Upper lobe of right lung (tissue), 1 donor: Measurements from ENCODE around the gene RBM48. TPM values are rescaled to one million over a fixed set of nuclear protein-coding genes. Genes with fewer than 3 reads are reported as not detected.

Experiments used
- ATAC-seq: fragments of 200-7000 bp; cut with Tn5 transposase; one replicate; pipeline ENCODE4 v1.9.1; 2020; ENCODE audit warnings: mild to moderate bottlenecking, moderate library complexity
- DNase-seq: peaks from one replicate; pipeline ENCODE4 v3.0.0-alpha.2; 2020
- H3K27ac ChIP-seq: fragments of 200-600 bp; one replicate; pipeline ENCODE4 v1.8.0; 2022
- H3K27me3 ChIP-seq: fragments of 200-600 bp; one replicate; pipeline ENCODE4 v1.8.0; 2022; ENCODE audit warnings: mild to moderate bottlenecking
- H3K36me3 ChIP-seq: fragments of 200-600 bp; one replicate; pipeline ENCODE4 v1.8.0; 2022
- H3K4me1 ChIP-seq: fragments of 200-600 bp; one replicate; pipeline ENCODE4 v1.8.0; 2022
- H3K4me3 ChIP-seq: fragments of 200-600 bp; one replicate; pipeline ENCODE4 v1.8.0; 2022; ENCODE audit warnings: mild to moderate bottlenecking
- H3K9me3 ChIP-seq: fragments of 200-600 bp; one replicate; pipeline ENCODE4 v1.8.0; 2022
- CTCF ChIP-seq: fragments of 200-600 bp; IDR thresholded peaks from one replicate; pipeline ENCODE4 v1.8.0; 2022; ENCODE audit warnings: antibody characterized with exemption
- intact Hi-C: fragments of 100-400 bp; cut with DNase I; formaldehyde crosslinking; loops from one replicate; pipeline ENCODE4 v1.11.0; 2022
- total RNA-seq: library from RNA; stranded (reverse); fragmentation: NEBNext Ultra II Directional; extraction: Animal tissue kit (Norgen Biotek cat#: 25700); gene quantifications from one replicate; pipeline ENCODE4 v1.2.1, GENCODE V29; 2021
- donor health status: DM: no; HTN: yes; CAD: no; lungs with severe emphysema.

RBM48 gene
- total RNA-seq, 1 donor from 2014 or later, result 13.2 TPM

GRCh38 chr7:92547579-92547978, 19.0 kb downstream of the RBM48 start:
- intact Hi-C loops, result no loop called here
- no peak for ATAC-seq
- Histone ChIP-seq H3K4me3 (no peak overlapping the region), H3K27ac (no peak overlapping the region), H3K9me3 (no peaks in the 10 kb centered on the region), H3K27me3 (no peaks in the 10 kb centered on the region), H3K36me3 (no peaks in the 10 kb centered on the region), H3K4me1 (no peaks in the 10 kb centered on the region)
- DNase-seq, result no peak
- no peak for TF ChIP-seq CTCF

- ATAC-seq, result no peak
- H3K27ac ChIP-seq, result no peak overlapping the region
- no peak for DNase-seq
- no peaks in the 10 kb centered on the region for H3K9me3 ChIP-seq
- no peak overlapping the region for H3K4me3 ChIP-seq
- H3K4me1 ChIP-seq, result no peaks in the 10 kb centered on the region
- H3K36me3 ChIP-seq, result no peaks in the 10 kb centered on the region
- no peak for TF ChIP-seq CTCF
- intact Hi-C loops, result no loop called here
- H3K27me3 ChIP-seq, result no peaks in the 10 kb centered on the region
Measured at GRCh38 chr7:92550194-92550593, 21.6 kb downstream of the RBM48 start.

- intact Hi-C loops, result no loop called here
- no peak for ATAC-seq
- no peaks in the 10 kb centered on the region for H3K27me3 ChIP-seq
- H3K36me3 ChIP-seq, result peaks cover 25% of the 10 kb centered on the region
- no peak overlapping the region for H3K27ac ChIP-seq
- no peaks in the 10 kb centered on the region for H3K4me1 ChIP-seq
- H3K9me3 ChIP-seq, result no peaks in the 10 kb centered on the region
- no peak for DNase-seq
- no peak overlapping the region for H3K4me3 ChIP-seq
- no peak for TF ChIP-seq CTCF
Measured at GRCh38 chr7:92557249-92557648, 28.7 kb downstream of the RBM48 start.

GRCh38 chr7:92557808-92558362, 29.3 kb downstream of the RBM48 start:
- no peaks in the 10 kb centered on the region for H3K4me1 ChIP-seq
- intact Hi-C loops, result no loop called here
- peaks cover 30% of the 10 kb centered on the region for H3K36me3 ChIP-seq
- TF ChIP-seq CTCF, result no peak
- no peak overlapping the region for H3K4me3 ChIP-seq
- H3K27ac ChIP-seq, result no peak overlapping the region
- DNase-seq (no peak), ATAC-seq (no peak)
- no peaks in the 10 kb centered on the region for H3K27me3 ChIP-seq
- no peaks in the 10 kb centered on the region for H3K9me3 ChIP-seq

GRCh38 chr7:92560602-92561001, 32.0 kb downstream of the RBM48 start:
- ATAC-seq (no peak), DNase-seq (no peak)
- no peaks in the 10 kb centered on the region for H3K4me1 ChIP-seq
- H3K9me3 ChIP-seq, result no peaks in the 10 kb centered on the region
- no peak for TF ChIP-seq CTCF
- H3K36me3 ChIP-seq, result peaks cover 57% of the 10 kb centered on the region
- H3K27ac ChIP-seq, result no peak overlapping the region
- intact Hi-C loops, result no loop called here
- no peak overlapping the region for H3K4me3 ChIP-seq
- no peaks in the 10 kb centered on the region for H3K27me3 ChIP-seq

- no peak overlapping the region for H3K27ac ChIP-seq
- no peak for TF ChIP-seq CTCF
- H3K4me1 ChIP-seq, result no peaks in the 10 kb centered on the region
- intact Hi-C loops, result no loop called here
- DNase-seq (no peak), ATAC-seq (no peak)
- H3K36me3 ChIP-seq, result peaks cover 80% of the 10 kb centered on the region
- H3K4me3 ChIP-seq, result no peak overlapping the region
- H3K9me3 ChIP-seq, result no peaks in the 10 kb centered on the region
- H3K27me3 ChIP-seq, result no peaks in the 10 kb centered on the region
Measured at GRCh38 chr7:92563345-92563744, 34.8 kb downstream of the RBM48 start.
